K562 (cell line): ENCODE results near the gene PUS10. TPM values are rescaled to one million over a fixed set of nuclear protein-coding genes. Genes with fewer than 3 reads are reported as not detected.

Source experiments
- ASH1L ChIP-seq: fragments of 450-650 bp; IDR thresholded peaks from 2 replicates; pipeline ENCODE4 v1.6.1; 2018; ENCODE audit warnings: borderline replicate concordance, mild to moderate bottlenecking, low read depth; ENCODE audit not compliant: partially characterized antibody
- ATF2 ChIP-seq: sonication (generic); formaldehyde crosslinking; IDR thresholded peaks from 2 replicates; pipeline ENCODE4 v1.8.1; 2022; ENCODE audit warnings: missing genetic modification reagents
- ATF6 ChIP-seq: sonication (generic); formaldehyde crosslinking; IDR thresholded peaks from 2 replicates; pipeline ENCODE4 v1.4.0; 2020; ENCODE audit warnings: mild to moderate bottlenecking, missing genetic modification reagents
- DNMT1 ChIP-seq: fragments of 450-650 bp; IDR thresholded peaks from 2 replicates; pipeline ENCODE4 v1.6.1; 2016; ENCODE audit warnings: antibody characterized with exemption, mild to moderate bottlenecking
- EP400 ChIP-seq: fragments of 450-650 bp; IDR thresholded peaks from 2 replicates; pipeline ENCODE4 v1.6.1; 2017; ENCODE audit warnings: antibody characterized with exemption, mild to moderate bottlenecking, moderate library complexity
- GTF2F1 ChIP-seq: IDR thresholded peaks from 2 replicates; pipeline ENCODE4 v1.6.1; 2011; ENCODE audit warnings: low read depth, low read length, improper control_type of control experiment
- HDAC3 ChIP-seq: fragments of 450-650 bp; IDR thresholded peaks from 2 replicates; pipeline ENCODE4 v1.6.1; 2018; ENCODE audit warnings: borderline replicate concordance, mild to moderate bottlenecking, moderate library complexity; ENCODE audit not compliant: partially characterized antibody
- JUN ChIP-seq, 2 experiments: sonication (generic) in 1 of 2; formaldehyde crosslinking in 1 of 2; IDR thresholded peaks; 2 replicates each; pipeline versions ENCODE4 v1.6.1 to v1.8.0; 2012 to 2022; ENCODE audit warnings: borderline replicate concordance in 2 of 2, mild to moderate bottlenecking in 2 of 2, improper control_type of control experiment in 1 of 2, low read depth in 1 of 2, low read length in 1 of 2, missing genetic modification reagents in 1 of 2
- RBM25 ChIP-seq: fragments of 200-400 bp; formaldehyde crosslinking; IDR thresholded peaks from 2 replicates; pipeline ENCODE4 v1.6.1; 2018; ENCODE audit warnings: low read length, low read depth, moderate library complexity; ENCODE audit not compliant: severe bottlenecking
- RNF219 ChIP-seq: fragments of 250-450 bp; sonication (Bioruptor Pico); IDR thresholded peaks from 2 replicates; pipeline ENCODE4 v1.5.0; 2022; ENCODE audit warnings: mild to moderate bottlenecking
- SP1 ChIP-seq: sonication (generic); formaldehyde crosslinking; IDR thresholded peaks from 2 replicates; pipeline ENCODE4 v1.8.1; 2022; ENCODE audit warnings: mild to moderate bottlenecking, missing genetic modification reagents
- ZNF143 ChIP-seq: sonication (generic); formaldehyde crosslinking; IDR thresholded peaks from 2 replicates; pipeline ENCODE4 v1.9.0; 2022; ENCODE audit warnings: mild to moderate bottlenecking, missing genetic modification reagents
- polyA plus RNA-seq, 8 experiments: library from polyadenylated mRNA; depleted of rRNA in 4 of 8; stranded (reverse) in 5 of 8; unstranded in 3 of 8; fragments of >200 nt; fragmentation: Nextera tagmentation in 2 of 8; fragmentation: Illumina TruSeq in 1 of 8; extraction: Ambion mirVana in 2 of 8; extraction: Trizol in 1 of 8; gene quantifications; 2 replicates each; pipeline versions ENCODE4 v1.2.1 to v1.2.3, GENCODE V29; 2011 to 2014; ENCODE audit warnings: inconsistent platforms in 1 of 8, missing spikeins in 1 of 8
- total RNA-seq, 7 experiments: library from RNA; depleted of rRNA in 6 of 7; stranded (reverse); fragments of >200 nt in 6 of 7; fragmentation: Illumina TruSeq in 2 of 7; extraction: Trizol in 2 of 7; gene quantifications; 2 replicates each; pipeline versions ENCODE4 v1.2.1 to v1.2.3, GENCODE V29; 2011 to 2021; ENCODE audit warnings: low replicate concordance in 1 of 7

The PUS10 gene
- total and polyA plus RNA-seq, 9 of the 15 experiments (the other 6 are each of a cell fraction or from before 2014, with no cell fraction given), result 5.0 to 10.7 (median 7.6) TPM

- TF ChIP-seq RBM25 (peak; percentile 22), SP1 (CRISPR knock-in tag) (no peak), HDAC3 (no peak), RNF219 (no peak), JUN (IDR thresholded peaks at IDR 0.05; ENCODE audit: borderline replicate concordance, low read depth, low read length) (no peak), JUN (CRISPR knock-in tag; IDR thresholded peaks at IDR 0.05; ENCODE audit: borderline replicate concordance) (no peak), ATF6 (CRISPR knock-in tag) (no peak), GTF2F1 (no peak), ASH1L (no peak), DNMT1 (no peak), EP400 (no peak), ATF2 (CRISPR knock-in tag) (no peak), ZNF143 (no peak)
- TF ChIP-seq, all 486 proteins: peak for 4
These were observed 1.6 kb downstream of the PUS10 start (continued) for GRCh38 chr2:61016392-61017002.
